ENCODE data around the gene NEMP1. TPM values are rescaled to one million over a fixed set of nuclear protein-coding genes. Genes with fewer than 3 reads are reported as not detected.

Gene NEMP1
- total and polyA plus RNA-seq, 2 of the 13 experiments (the other 11 are each of a cell fraction or from before 2014, with no cell fraction given) = 11.4 to 12.9 TPM

- 0 out of 2 replicates have a peak, but pooled peaks have one; percentile 40 for TF ChIP-seq ZNF737 (CRISPR knock-in tag; IDR thresholded peaks at IDR 0.05; ENCODE audit: borderline replicate concordance)
- peak; percentile 73 for TF ChIP-seq SAP130 (CRISPR knock-in tag; IDR thresholded peaks at IDR 0.05; ENCODE audit: low read depth)
- TF ChIP-seq HNRNPL (IDR thresholded peaks at IDR 0.05; ENCODE audit: low read depth, low read length) = no peak
- TF ChIP-seq, protein P1, sequence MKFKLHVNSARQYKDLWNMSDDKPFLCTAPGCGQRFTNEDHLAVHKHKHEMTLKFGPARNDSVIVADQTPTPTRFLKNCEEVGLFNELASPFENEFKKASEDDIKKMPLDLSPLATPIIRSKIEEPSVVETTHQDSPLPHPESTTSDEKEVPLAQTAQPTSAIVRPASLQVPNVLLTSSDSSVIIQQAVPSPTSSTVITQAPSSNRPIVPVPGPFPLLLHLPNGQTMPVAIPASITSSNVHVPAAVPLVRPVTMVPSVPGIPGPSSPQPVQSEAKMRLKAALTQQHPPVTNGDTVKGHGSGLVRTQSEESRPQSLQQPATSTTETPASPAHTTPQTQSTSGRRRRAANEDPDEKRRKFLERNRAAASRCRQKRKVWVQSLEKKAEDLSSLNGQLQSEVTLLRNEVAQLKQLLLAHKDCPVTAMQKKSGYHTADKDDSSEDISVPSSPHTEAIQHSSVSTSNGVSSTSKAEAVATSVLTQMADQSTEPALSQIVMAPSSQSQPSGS (CRISPR knock-in tag; IDR thresholded peaks at IDR 0.05) = no peak
- TF ChIP-seq MAFG (CRISPR knock-in tag; IDR thresholded peaks at IDR 0.05) = no peak
- TF ChIP-seq ZKSCAN8 (CRISPR knock-in tag; IDR thresholded peaks at IDR 0.05; ENCODE audit: borderline replicate concordance) = no peak
- no peak for TF ChIP-seq PCBP1 (IDR thresholded peaks at IDR 0.05; ENCODE audit: borderline replicate concordance, low read depth, low read length)
- TF ChIP-seq SRY (CRISPR knock-in tag; IDR thresholded peaks at IDR 0.05) = 0 out of 2 replicates have a peak, but pooled peaks have one; percentile 50
- TF ChIP-seq ZNF350 (CRISPR knock-in tag; IDR thresholded peaks at IDR 0.05; ENCODE audit: borderline replicate concordance, low read depth) = peak; percentile 53; the same call in 1 of the 2 replicates
- no peak for TF ChIP-seq REXO4 (CRISPR knock-in tag; IDR thresholded peaks at IDR 0.05; ENCODE audit: borderline replicate concordance)
- no peak for TF ChIP-seq TCF7L2 (IDR thresholded peaks at IDR 0.05; ENCODE audit: low read depth, low read length)
- no peak for TF ChIP-seq HCFC1 (IDR thresholded peaks at IDR 0.05; ENCODE audit: low read depth, low read length)
- TF ChIP-seq ZNF598 (CRISPR knock-in tag; IDR thresholded peaks at IDR 0.05; ENCODE audit: borderline replicate concordance) = no peak
- no peak for TF ChIP-seq SNAI1 (CRISPR knock-in tag; IDR thresholded peaks at IDR 0.05; ENCODE audit: borderline replicate concordance)
- no peak for TF ChIP-seq ZFP1 (CRISPR knock-in tag; IDR thresholded peaks at IDR 0.05)
- TF ChIP-seq ZNF496 (CRISPR knock-in tag; IDR thresholded peaks at IDR 0.05; ENCODE audit: insufficient replicate concordance) = no peak
- TF ChIP-seq ARNT (IDR thresholded peaks at IDR 0.05) = no peak
- TF ChIP-seq, protein P2, sequence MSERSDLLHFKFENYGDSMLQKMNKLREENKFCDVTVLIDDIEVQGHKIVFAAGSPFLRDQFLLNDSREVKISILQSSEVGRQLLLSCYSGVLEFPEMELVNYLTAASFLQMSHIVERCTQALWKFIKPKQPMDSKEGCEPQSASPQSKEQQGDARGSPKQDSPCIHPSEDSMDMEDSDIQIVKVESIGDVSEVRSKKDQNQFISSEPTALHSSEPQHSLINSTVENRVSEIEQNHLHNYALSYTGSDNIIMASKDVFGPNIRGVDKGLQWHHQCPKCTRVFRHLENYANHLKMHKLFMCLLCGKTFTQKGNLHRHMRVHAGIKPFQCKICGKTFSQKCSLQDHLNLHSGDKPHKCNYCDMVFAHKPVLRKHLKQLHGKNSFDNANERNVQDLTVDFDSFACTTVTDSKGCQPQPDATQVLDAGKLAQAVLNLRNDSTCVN (CRISPR knock-in tag; IDR thresholded peaks at IDR 0.05; ENCODE audit: borderline replicate concordance) = peak; percentile 20; the same call in 1 of the 2 replicates
- no peak for TF ChIP-seq REST (IDR thresholded peaks at IDR 0.05; ENCODE audit: borderline replicate concordance in 1 of 2, low read depth in 1 of 2, low read length in 2 of 2)
- TF ChIP-seq ZNF839 (CRISPR knock-in tag; IDR thresholded peaks at IDR 0.05; ENCODE audit: borderline replicate concordance) = no peak
- peak; percentile 52; the same call in 1 of the 2 replicates for TF ChIP-seq SALL1 (CRISPR knock-in tag; IDR thresholded peaks at IDR 0.05)
- TF ChIP-seq, protein P3, sequence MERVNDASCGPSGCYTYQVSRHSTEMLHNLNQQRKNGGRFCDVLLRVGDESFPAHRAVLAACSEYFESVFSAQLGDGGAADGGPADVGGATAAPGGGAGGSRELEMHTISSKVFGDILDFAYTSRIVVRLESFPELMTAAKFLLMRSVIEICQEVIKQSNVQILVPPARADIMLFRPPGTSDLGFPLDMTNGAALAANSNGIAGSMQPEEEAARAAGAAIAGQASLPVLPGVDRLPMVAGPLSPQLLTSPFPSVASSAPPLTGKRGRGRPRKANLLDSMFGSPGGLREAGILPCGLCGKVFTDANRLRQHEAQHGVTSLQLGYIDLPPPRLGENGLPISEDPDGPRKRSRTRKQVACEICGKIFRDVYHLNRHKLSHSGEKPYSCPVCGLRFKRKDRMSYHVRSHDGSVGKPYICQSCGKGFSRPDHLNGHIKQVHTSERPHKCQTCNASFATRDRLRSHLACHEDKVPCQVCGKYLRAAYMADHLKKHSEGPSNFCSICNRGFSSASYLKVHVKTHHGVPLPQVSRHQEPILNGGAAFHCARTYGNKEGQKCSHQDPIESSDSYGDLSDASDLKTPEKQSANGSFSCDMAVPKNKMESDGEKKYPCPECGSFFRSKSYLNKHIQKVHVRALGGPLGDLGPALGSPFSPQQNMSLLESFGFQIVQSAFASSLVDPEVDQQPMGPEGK (CRISPR knock-in tag; IDR thresholded peaks at IDR 0.05) = peak; percentile 84; the same call in 1 of the 2 replicates
These were observed 49.3 kb upstream of the NEMP1 start, which contains the start of gene LRP1 (continued) for GRCh38 chr12:57127726-57128518.

Measured in HepG2 (cell line).